HUES48 (cell line): ENCODE data around the gene PKLR.
A peak's percentile ranks its signal among the peaks of the same experiment; 100 is the strongest.
"Not testable (repeated sequence)": the region's sequence is repeated elsewhere in the genome, so short reads cannot be mapped to it uniquely, and the experiment has no call there.

ENCODE experiments used
- H3K27ac ChIP-seq: one replicate; pipeline ENCODE4 v1.7.0; 2013; ENCODE audit warnings: low read depth, low read length, inconsistent platforms
- H3K27me3 ChIP-seq: 2 replicates; pipeline ENCODE4 v1.6.1; 2013; ENCODE audit warnings: mild to moderate bottlenecking, low read length; ENCODE audit not compliant: control insufficient read depth, insufficient read depth
- H3K36me3 ChIP-seq: 2 replicates; pipeline ENCODE4 v1.6.1; 2013; ENCODE audit warnings: low read length; ENCODE audit not compliant: control insufficient read depth, insufficient read depth
- H3K4me1 ChIP-seq: 2 replicates; pipeline ENCODE4 v1.6.1; 2013; ENCODE audit warnings: mild to moderate bottlenecking, low read length; ENCODE audit not compliant: control insufficient read depth, insufficient read depth
- H3K4me3 ChIP-seq: 2 replicates; pipeline ENCODE4 v1.5.1; 2013; ENCODE audit warnings: mild to moderate bottlenecking, low read depth, low read length
- H3K9ac ChIP-seq: 2 replicates; pipeline ENCODE4 v1.6.1; 2013; ENCODE audit warnings: mild to moderate bottlenecking, low read depth, low read length, moderate library complexity
- H3K9me3 ChIP-seq: 2 replicates; pipeline ENCODE4 v1.6.1; 2013; ENCODE audit warnings: low read length; ENCODE audit not compliant: control insufficient read depth, insufficient read depth

PKLR gene

DNA sequence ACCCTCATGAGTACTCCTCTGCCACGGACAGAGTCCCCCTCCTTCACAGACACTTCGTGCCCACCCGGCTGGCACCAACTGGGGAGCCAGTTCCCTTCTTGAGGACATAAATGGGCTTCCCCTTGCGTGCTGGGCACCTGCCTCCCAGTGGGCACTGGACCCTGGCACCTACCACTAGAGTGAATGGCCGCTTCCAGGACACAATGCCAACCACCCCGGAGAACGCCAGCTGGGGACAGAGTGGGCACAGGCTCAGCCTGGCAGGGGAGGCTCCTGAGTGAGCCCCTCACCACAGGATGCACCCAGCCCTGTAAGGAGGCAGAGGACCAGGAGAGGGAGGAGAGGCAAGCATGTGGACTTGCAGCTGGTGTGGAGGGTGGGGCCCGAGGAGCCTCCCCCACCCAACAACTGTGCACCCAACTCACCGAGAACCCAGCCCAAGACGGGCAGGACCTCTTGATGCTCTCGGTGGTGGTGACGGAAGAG, 47.0 kb downstream of the PKLR start:
- H3K9ac ChIP-seq: no peak overlapping the region
- H3K36me3 ChIP-seq: peaks cover 13% of the 10 kb centered on the region
- peak overlapping the region; percentile 79 for H3K4me3 ChIP-seq
- H3K4me1 ChIP-seq: peaks cover 13% of the 10 kb centered on the region; the same call in 1 of the 2 replicates
- no peaks in the 10 kb centered on the region for H3K27me3 ChIP-seq
- H3K9me3 ChIP-seq: no peaks in the 10 kb centered on the region
- no peak overlapping the region for H3K27ac ChIP-seq

DNA sequence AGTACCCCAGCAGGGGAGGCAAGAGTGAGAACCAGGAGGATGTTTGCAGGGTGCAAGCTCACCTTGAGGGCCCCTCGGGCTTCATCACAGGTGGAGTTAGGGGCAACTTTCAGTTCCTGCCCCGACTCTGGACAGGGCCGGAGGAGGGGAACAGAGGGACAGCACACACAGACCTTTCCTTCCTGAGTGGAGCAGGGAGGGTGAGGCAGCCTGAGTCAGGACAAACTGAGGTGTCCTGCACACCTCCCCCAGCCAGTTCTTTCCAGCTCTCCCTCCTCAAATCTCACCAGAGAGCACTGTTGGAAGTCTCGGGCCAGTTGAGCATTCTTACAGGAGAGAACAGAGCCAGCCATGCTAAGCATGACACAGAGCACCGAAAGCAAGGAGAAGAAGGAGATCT, 47.4 kb downstream of the PKLR start:
- H3K27me3 ChIP-seq: no peaks in the 10 kb centered on the region
- no peaks in the 10 kb centered on the region for H3K9me3 ChIP-seq
- H3K4me3 ChIP-seq: peak overlapping the region; percentile 79; the same call in 1 of the 2 replicates
- H3K4me1 ChIP-seq: peaks cover 13% of the 10 kb centered on the region; the same call in 1 of the 2 replicates
- H3K27ac ChIP-seq: no peak overlapping the region
- peaks cover 13% of the 10 kb centered on the region for H3K36me3 ChIP-seq
- H3K9ac ChIP-seq: no peak overlapping the region

DNA sequence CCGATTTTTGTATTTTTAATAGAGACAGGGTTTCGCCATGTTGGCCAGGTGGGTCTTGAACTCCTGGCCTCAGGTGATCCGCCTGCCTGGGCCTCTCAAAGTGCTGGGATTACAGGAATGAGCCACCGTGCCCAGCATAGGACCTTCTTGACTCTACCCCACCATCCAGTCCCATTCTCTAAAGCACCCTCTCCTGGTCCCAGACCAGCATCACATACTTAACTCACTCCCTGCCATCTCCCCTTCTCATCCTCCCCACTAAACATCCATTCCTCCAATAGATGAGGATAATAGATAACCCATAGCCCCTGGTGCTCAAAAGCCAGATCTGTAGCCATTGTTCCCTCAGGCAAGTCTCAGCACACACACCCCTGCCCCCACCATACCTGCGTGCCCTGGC, 48.0 kb downstream of the PKLR start:
- Histone ChIP-seq H3K9ac (no peak overlapping the region), H3K9me3 (no peaks in the 10 kb centered on the region), H3K4me1 (peaks cover 13% of the 10 kb centered on the region; the same call in 1 of the 2 replicates), H3K27me3 (no peaks in the 10 kb centered on the region), H3K27ac (no peak overlapping the region), H3K36me3 (peaks cover 12% of the 10 kb centered on the region; the same call in 1 of the 2 replicates), H3K4me3 (no peak overlapping the region)

DNA sequence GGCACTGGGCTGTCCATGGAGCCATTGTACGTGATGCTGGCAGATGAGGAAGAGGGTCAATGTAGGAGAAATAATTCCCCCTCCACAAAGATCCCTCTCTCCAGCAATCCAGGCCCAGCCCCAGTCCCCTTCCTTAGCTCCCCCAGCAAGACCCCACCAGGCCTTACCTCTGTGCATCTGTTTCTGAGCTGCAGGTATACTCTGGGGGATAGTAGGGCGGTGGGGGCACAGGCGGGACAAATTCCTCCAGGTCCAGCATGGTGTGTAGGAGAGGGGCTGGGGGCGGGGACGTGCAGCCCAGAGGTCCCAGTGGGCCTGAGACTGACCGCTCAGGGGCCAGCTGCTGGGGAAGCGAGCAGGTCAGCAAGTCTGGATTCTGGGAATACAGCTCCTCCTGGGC, 49.7 kb downstream of the PKLR start:
- H3K4me1 ChIP-seq: peaks cover 13% of the 10 kb centered on the region; the same call in 1 of the 2 replicates
- H3K36me3 ChIP-seq: peaks cover 15% of the 10 kb centered on the region; the same call in 1 of the 2 replicates
- no peak overlapping the region for H3K9ac ChIP-seq
- no peak overlapping the region for H3K4me3 ChIP-seq
- H3K27ac ChIP-seq: no peak overlapping the region
- no peaks in the 10 kb centered on the region for H3K9me3 ChIP-seq
- H3K27me3 ChIP-seq: peaks cover 2% of the 10 kb centered on the region; the same call in 1 of the 2 replicates

DNA sequence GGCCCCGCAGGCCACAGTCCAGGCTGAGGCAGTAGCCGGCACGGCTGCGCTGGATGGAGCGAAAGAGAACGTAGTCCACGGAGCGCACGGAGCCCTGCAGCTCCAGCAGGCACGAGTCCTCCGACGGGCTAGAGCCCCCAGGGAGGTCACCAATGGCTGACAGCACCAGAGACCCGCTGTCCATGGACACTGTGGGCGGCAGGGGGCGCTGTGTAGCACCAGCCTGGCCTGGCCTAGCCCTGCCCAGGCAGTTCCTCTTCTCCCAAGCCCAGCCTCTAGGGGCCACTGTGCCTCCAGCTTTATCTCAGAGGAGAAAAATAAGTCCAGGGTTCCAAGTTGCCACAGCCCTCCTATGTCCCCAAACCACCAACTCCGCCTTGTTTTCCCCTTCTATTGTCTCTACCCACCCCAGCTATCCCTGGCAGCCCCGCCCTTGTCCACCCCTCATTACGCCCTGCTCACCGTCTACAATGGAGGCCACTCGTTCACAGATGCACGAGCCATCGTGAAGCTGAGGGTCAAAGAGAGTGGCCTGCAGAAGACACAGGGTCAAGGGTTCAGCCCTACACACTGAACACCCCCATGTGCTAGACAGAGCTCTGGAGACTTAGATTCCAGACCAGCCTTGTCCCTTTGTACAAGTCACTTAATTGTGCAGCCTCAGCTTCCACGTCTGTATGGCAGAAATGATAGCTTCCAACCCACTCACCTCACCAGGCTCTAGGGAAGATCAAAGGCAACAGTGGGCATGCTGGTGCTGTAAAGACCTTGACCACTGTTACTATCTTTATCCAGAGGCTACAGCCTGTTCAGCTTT, 50.4 kb downstream of the PKLR start:
- Histone ChIP-seq H3K4me3 (peak overlapping the region; percentile 63), H3K4me1 (peaks cover 13% of the 10 kb centered on the region; the same call in 1 of the 2 replicates), H3K9ac (no peak overlapping the region), H3K27ac (no peak overlapping the region), H3K27me3 (peaks cover 8% of the 10 kb centered on the region), H3K36me3 (peaks cover 15% of the 10 kb centered on the region; the same call in 1 of the 2 replicates), H3K9me3 (no peaks in the 10 kb centered on the region)

DNA sequence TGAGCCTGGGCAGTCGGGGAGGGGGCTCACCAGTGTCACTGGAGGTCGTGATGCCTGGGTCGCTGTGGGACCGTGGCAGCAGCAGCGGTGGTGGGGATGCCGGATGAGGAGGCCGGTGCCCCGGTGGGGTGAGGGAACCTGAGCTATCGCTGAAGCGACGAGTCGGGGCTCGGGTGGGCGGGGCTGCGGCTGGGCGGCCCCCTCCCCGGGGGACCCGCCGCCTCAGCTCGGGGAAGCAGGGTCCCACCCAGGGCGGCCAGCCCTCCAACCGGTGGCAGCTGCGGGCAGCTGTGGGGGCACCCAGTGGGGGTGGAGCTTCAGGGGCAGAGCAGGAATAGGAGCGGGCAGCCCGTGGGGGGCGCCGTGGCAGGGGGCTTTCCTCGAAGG, 51.0 kb downstream of the PKLR start:
- peaks cover 15% of the 10 kb centered on the region; the same call in 1 of the 2 replicates for H3K36me3 ChIP-seq
- H3K27ac ChIP-seq: no peak overlapping the region
- peaks cover 13% of the 10 kb centered on the region; the same call in 1 of the 2 replicates for H3K4me1 ChIP-seq
- H3K9ac ChIP-seq: no peak overlapping the region
- H3K9me3 ChIP-seq: no peaks in the 10 kb centered on the region
- peaks cover 13% of the 10 kb centered on the region for H3K27me3 ChIP-seq
- H3K4me3 ChIP-seq: peak overlapping the region; percentile 63

DNA sequence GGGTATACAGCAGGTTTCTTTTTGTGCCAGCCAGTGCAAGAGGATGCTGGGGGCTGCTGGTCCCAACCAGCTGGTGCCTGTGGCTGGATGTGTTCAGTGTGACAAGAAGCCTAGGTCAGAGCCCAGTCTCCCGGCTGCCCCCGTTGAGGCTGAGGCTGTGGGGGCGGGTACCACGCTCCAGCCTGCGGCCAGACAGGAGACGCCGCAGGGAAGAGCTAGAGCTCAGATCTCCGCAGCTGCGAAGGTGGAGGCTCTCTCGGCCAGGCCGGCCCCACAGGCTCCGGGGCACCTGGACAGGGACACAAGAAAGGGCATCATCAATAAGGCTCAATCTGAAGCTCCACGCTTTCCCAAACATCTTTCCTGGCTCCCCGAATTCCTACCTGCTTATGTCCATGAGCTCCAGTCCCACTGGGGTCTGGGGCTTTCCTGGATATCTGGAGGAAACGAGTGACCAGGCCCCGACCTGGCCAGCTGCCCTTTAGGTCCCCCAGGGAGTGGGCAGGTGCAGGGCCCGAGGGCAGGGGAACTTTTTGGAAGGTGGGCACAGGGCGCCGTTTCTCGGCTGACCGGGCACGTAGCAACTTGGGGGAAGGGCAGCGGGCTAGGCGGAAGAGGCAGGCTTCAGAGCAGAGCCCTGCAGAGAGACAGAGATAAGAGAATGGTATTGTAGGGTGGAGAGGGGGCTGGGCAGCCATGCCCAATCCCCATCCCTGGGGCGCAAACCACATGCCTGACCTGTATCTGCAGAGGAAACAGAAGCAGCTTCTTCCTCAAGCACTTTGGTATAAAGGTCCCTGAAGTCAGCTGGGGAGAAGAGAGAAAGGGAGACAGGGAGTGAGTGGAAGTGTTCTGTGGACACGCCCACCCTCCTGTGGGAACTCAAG, 53.3 kb downstream of the PKLR start:
- Histone ChIP-seq H3K4me3 (no peak overlapping the region), H3K9ac (no peak overlapping the region), H3K27me3 (peaks cover 16% of the 10 kb centered on the region), H3K9me3 (no peaks in the 10 kb centered on the region), H3K36me3 (peaks cover 15% of the 10 kb centered on the region; the same call in 1 of the 2 replicates), H3K27ac (no peak overlapping the region), H3K4me1 (peaks cover 3% of the 10 kb centered on the region; the same call in 1 of the 2 replicates)

DNA sequence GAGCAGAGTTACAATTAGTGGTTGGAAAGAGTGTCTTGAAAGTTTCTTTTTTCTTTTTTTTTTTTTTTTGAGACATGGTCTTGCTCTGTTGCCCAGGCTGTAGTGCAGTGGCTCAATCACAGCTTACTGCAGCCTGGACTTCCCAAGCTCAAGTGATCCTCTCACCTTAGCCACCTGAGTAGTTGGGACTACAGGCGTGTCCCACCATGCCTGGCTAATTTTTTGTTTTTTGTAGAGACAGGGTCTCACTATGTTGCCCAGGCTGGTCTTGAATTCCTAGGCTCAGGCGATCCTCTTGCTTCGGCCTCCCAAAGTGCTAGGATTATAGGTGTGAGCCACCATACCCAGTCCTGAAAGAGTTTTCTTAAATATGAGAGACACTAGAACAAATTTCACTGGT, 54.4 kb downstream of the PKLR start:
- H3K9ac ChIP-seq, H3K4me1 ChIP-seq, H3K9me3 ChIP-seq, H3K27ac ChIP-seq, H3K4me3 ChIP-seq: not testable (repeated sequence)
- Histone ChIP-seq H3K36me3 (peaks cover 15% of the 10 kb centered on the region; the same call in 1 of the 2 replicates), H3K27me3 (peaks cover 16% of the 10 kb centered on the region)

DNA sequence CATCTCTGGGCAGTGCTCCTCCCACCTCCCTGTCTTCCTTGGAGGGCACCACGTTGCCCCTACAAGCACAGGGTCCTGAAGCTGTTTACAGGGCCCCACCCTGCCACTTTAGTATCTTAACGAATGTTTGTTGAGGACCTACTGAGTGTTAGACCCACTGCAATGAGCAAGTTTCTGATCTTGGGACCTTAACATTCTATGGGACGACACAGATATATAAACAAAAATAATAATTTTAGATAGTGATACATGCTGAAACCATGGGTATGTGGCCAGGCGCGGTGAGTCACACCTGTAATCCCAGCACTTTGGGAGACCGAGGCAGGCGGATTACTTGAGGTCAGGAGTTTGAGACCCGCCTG, 56.1 kb downstream of the PKLR start:
- H3K27ac ChIP-seq: peak overlapping the region; percentile 98
- no peaks in the 10 kb centered on the region for H3K9me3 ChIP-seq
- H3K27me3 ChIP-seq: peaks cover 16% of the 10 kb centered on the region
- peak overlapping the region; percentile 72 for H3K4me3 ChIP-seq
- H3K9ac ChIP-seq: peak overlapping the region; percentile 76
- peaks cover 15% of the 10 kb centered on the region; the same call in 1 of the 2 replicates for H3K36me3 ChIP-seq
- peaks cover 3% of the 10 kb centered on the region; the same call in 1 of the 2 replicates for H3K4me1 ChIP-seq

DNA sequence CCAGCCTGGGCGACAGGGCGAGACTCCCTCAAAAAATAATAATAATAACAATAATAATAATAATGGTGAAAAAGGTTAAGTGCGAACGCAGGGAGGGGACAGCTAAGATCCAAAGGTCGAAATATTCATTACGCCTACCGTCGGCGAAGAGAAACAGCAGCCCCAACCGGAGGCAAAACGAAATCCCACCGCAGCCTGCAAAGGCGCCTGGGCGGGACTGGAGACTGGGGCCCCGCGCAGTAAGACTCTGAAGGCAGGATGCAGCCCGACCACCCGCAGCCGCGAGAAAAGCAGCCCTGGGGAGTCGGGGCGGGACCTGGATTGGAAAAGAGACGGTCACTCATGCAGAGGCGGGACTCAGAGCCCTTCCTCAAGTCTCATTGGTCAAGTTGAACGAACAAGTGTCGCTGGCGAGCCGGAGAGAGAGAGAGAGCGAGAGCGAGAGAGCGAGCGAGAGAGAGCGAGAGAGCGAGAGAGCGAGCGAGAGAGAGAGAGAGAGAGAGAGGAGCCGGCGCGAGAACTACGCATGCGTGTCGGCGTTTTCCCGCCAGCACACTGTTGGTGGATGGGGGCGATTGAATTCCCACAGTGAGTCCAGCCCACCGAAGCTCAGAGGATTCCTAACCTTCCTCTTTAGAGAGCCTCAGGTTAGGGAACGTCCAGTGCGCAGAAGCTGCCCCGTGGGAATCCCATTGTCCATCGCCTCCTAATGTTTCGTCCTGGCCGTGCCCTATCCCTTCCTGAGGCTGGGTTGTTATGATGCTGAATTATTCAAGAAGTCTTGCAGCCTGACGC, 56.7 kb downstream of the PKLR start:
- H3K4me1 ChIP-seq: peaks cover 3% of the 10 kb centered on the region; the same call in 1 of the 2 replicates
- peak overlapping the region; percentile 98 for H3K27ac ChIP-seq
- H3K4me3 ChIP-seq: peak overlapping the region; percentile 72
- peaks cover 16% of the 10 kb centered on the region for H3K27me3 ChIP-seq
- H3K36me3 ChIP-seq: peaks cover 15% of the 10 kb centered on the region; the same call in 1 of the 2 replicates
- H3K9ac ChIP-seq: peak overlapping the region; percentile 76
- no peaks in the 10 kb centered on the region for H3K9me3 ChIP-seq
